Fibroblast of mammary gland (primary cell): ENCODE measurements around the gene LPO.

Experiments
- DNase-seq: peaks from one replicate; pipeline ENCODE4 v3.0.0-alpha.2; 2010; ENCODE audit warnings: low read depth
- H3K4me3 ChIP-seq: 2 replicates; pipeline ENCODE4 v1.5.1; 2011; ENCODE audit warnings: low read depth, mild to moderate bottlenecking, low read length, moderate library complexity; ENCODE audit not compliant: control insufficient read depth
- TF ChIP-seq, protein P1 (sequence below): conservative IDR thresholded peaks from 2 replicates; pipeline ENCODE4 v1.5.1; 2011; ENCODE audit warnings: low read depth, low read length, inconsistent platforms; ENCODE audit not compliant: control insufficient read depth, insufficient read depth

Gene LPO

DNA sequence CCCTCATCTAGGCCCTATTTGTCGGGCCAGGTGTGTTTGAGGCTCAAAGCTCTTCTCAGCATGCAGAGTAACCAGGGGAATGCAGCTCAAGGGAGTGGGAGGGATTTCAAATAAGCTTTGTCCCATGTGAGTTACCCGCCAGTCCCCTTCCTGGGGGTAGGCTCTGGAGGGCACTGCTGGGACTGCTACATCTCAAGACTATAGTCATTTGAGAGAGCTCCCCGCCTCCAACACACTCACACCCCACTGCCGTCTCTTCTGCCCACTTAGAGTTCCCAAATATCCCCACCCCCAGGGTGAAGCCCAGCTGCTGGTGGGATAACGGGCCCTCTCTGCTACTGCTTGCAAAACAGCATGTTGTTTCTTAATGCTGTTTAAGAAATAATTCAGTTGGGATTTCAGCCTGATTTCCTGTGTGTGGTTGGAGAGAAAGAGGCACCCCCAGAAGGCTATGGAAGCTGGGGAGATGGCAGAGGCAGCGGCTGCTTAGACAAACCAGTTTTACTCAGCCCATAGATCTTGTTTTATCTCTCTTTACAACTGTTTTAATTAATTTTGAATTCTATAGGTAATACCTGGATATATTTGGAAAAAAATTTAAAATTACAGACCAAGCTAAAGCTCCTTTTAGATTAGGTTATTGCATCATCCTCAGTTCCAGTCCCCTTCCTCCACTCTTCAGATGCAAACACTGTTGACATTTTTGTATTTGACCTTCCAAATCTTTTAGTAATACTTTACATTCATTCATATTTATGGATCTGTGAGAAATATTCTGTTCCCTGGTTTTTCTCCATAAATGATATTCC is 46.4 kb downstream of the LPO start:
- H3K4me3 ChIP-seq: no peak overlapping the region
- TF ChIP-seq, protein P1, sequence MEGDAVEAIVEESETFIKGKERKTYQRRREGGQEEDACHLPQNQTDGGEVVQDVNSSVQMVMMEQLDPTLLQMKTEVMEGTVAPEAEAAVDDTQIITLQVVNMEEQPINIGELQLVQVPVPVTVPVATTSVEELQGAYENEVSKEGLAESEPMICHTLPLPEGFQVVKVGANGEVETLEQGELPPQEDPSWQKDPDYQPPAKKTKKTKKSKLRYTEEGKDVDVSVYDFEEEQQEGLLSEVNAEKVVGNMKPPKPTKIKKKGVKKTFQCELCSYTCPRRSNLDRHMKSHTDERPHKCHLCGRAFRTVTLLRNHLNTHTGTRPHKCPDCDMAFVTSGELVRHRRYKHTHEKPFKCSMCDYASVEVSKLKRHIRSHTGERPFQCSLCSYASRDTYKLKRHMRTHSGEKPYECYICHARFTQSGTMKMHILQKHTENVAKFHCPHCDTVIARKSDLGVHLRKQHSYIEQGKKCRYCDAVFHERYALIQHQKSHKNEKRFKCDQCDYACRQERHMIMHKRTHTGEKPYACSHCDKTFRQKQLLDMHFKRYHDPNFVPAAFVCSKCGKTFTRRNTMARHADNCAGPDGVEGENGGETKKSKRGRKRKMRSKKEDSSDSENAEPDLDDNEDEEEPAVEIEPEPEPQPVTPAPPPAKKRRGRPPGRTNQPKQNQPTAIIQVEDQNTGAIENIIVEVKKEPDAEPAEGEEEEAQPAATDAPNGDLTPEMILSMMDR: no peak
- no peak for DNase-seq

DNA sequence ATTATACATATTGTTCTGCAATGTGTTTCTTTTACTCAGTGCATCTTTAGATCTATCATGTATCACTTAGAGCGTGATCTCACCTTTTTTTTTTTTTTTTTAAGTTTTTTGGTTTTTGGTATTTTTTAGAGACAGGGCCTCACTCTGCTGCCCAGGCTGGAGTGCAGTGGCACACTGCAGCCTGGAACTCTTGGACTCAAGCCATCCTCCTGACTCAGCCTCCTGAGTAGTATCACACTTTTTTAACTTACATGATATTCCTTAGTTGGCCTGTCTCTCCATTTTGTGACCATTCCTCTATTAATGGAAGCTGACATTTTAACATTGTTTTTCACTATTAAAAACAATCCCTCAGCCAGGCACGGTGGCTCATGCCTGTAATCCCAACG is 47.0 kb downstream of the LPO start:
- no peak overlapping the region for H3K4me3 ChIP-seq
- DNase-seq: peak; percentile 23
- TF ChIP-seq, protein P1: no peak

DNA sequence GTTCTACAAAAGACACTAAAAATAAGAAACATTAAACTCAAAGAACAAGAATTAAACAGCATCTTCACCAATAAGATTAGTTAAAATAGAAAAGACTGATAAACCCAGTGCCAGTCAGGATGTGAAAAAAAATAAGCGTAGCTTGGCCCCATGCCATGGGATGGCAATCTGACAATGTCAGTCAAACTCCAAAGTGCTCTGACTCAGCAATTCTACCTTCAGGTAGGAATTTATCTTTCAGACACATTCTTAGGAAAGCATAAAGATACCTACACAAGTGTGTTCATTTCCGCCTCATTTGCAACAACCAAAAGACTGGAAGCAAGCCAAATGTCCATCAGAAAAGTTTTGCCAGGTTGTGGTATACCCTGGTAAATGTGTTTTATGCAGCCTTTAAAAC is 51.5 kb downstream of the LPO start:
- TF ChIP-seq, protein P1: no peak

DNA sequence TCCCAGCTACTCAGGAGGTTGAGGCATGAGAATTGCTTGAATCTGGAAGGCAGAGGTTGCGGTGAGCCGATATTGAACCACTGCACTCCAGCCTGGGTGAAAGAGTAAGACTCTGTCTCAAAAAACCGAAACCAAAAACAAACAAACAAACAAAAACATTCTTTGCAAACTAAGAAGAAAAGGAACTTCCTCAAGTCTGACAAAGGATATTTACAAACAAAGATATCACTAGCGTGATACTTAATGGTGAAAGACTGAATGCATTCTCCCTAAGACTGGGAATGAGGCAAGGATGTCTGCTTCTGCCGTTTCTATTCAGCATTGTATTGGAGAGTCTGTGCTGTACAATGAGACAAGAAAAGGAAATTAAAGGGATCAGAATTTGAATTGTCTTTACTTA is 52.9 kb downstream of the LPO start:
- TF ChIP-seq, protein P1: no peak
- no peak overlapping the region for H3K4me3 ChIP-seq
- DNase-seq: no peak

More for the DNA sequence above, 51.5 kb downstream of the LPO start:
- no peak overlapping the region for H3K4me3 ChIP-seq
- no peak for DNase-seq

DNA sequence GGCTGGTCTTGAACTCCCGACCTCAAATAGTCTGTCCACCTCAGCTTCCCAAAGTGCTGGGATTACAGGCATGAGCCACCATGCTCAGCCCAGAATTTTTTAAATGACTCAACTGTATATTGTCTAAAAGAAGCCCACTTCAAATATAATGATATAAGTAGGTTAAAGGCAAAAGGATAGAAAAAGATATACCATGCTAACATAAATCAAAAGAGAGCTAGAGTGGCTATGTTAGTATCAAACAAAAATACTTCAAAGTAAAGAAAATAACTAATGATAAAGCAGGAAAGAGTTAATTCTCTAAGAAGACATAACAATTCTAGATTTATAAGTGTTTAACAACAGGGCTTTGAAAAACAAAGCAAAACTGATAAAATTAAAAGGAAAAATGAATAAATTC is 55.6 kb downstream of the LPO start:
- TF ChIP-seq, protein P1: no peak
- H3K4me3 ChIP-seq: no peak overlapping the region
- DNase-seq: no peak

DNA sequence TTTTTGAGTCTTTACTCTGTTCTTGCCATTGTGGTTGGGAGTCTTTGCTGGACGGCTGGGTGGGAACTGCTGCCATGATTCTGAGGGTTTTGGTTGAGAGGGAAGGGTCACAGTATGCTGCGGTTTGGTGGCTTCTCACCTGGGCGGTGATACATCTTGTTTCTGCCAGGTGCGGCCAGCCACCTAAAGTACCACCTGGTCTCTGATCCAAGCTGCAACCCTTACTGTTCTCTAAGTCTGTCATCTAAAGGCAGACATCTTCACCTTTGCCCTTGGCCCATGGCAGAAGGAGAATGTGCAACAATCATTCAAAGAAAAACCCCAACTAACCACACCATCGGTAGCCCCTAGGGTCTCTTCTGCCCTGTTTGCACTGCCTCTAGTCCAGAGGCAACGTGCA is 62.0 kb downstream of the LPO start:
- no peak for DNase-seq
- no peak overlapping the region for H3K4me3 ChIP-seq
- TF ChIP-seq, protein P1: no peak

DNA sequence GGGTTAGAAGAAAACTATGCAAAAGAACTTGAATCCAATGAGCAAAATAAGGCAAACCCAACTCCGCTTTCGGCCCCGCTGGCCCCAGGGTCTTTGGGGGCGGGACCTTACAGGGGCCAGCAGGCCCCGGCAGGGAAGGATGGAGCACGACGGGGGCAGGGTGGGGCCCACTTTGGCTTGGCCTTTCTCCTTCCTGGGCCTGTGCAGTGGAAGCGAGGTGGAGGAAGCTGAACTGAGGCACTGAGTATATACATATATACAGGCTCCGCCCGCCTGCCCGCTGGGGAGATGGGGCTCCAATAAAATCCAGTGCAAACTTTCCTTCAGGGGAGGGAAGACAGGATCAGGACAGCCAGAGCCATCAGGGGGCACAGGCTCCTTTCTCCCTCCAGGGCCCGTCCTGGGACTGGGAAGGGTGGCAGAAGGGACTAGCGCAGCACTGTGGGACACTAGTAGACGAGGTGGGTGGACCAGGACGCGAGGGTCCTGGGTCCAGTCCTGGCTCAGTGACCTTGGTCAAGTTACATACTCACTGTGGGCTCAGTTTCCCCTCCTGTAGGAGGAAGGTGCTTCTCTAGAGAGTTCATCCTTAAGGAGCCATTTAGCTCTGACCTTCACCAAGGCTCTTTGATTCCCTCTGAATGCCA is 63.2 kb downstream of the LPO start:
- TF ChIP-seq, protein P1: no peak
- DNase-seq: no peak

More for the DNA sequence above, 63.2 kb downstream of the LPO start:
- H3K4me3 ChIP-seq: no peak overlapping the region
